Testis (tissue), 2 donors: ENCODE results near the gene STARD3NL.

Experiments
- POLR2A ChIP-seq: fragments of 450-650 bp; IDR thresholded peaks from one replicate; pipeline ENCODE4 v1.6.1; 2017; ENCODE audit warnings: antibody characterized with exemption, mild to moderate bottlenecking, moderate library complexity
- TF ChIP-seq, protein P1 (sequence below), 3 experiments: fragments of 450-650 bp in 2 of 3; fragments of 200-600 bp in 1 of 3; sonication (generic) in 1 of 3; IDR thresholded peaks; one replicate each; pipeline ENCODE4 v1.5.1; 2016 to 2019; ENCODE audit warnings: antibody characterized with exemption in 3 of 3, mild to moderate bottlenecking in 2 of 3, moderate library complexity in 1 of 3

- TF ChIP-seq, protein P1, sequence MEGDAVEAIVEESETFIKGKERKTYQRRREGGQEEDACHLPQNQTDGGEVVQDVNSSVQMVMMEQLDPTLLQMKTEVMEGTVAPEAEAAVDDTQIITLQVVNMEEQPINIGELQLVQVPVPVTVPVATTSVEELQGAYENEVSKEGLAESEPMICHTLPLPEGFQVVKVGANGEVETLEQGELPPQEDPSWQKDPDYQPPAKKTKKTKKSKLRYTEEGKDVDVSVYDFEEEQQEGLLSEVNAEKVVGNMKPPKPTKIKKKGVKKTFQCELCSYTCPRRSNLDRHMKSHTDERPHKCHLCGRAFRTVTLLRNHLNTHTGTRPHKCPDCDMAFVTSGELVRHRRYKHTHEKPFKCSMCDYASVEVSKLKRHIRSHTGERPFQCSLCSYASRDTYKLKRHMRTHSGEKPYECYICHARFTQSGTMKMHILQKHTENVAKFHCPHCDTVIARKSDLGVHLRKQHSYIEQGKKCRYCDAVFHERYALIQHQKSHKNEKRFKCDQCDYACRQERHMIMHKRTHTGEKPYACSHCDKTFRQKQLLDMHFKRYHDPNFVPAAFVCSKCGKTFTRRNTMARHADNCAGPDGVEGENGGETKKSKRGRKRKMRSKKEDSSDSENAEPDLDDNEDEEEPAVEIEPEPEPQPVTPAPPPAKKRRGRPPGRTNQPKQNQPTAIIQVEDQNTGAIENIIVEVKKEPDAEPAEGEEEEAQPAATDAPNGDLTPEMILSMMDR (IDR thresholded peaks at IDR 0.05): peak in 2 of 3 experiments; percentile 7 to 25
- TF ChIP-seq POLR2A: no peak
These were observed at the start of gene STARD3NL for GRCh38 chr7:38178004-38178694.
